ENCODE data around the gene UAP1L1. TPM values are rescaled to one million over a fixed set of nuclear protein-coding genes. Genes with fewer than 3 reads are reported as not detected.
A peak's percentile ranks its signal among the peaks of the same experiment; 100 is the strongest.
"Not testable (repeated sequence)": the region's sequence is repeated elsewhere in the genome, so short reads cannot be mapped to it uniquely, and the experiment has no call there.

The UAP1L1 gene
- total and polyA plus RNA-seq, 2 experiments from 2014 or later, result 15.6 to 39.1 TPM

DNA sequence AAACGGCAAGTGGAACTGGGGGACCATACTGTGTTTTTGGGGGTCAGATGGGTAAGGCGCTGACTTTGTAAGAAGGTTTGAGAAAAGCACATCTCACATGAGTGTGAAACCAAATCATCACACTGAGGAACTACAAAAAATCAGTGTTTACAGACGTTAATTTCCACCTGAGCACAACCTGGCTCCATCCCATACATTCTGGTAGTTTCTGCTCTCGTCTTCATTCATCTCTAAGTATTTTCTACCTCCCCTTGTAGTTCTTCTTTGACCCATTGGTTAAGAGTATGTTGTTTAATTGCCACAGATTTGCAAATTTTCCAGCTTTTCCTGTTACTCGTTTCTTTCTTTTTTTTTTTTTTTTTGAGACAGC lies 46.1 kb downstream of the UAP1L1 start:
- H3K27me3 ChIP-seq, result no peaks in the 10 kb centered on the region
- no peaks in the 10 kb centered on the region for H3K9me3 ChIP-seq (ENCODE audit: low read depth)
- H4K20me1 ChIP-seq (ENCODE audit: insufficient read depth, poor library complexity, severe bottlenecking), result no peaks in the 10 kb centered on the region
- no peak overlapping the region for H3K27ac ChIP-seq
- peaks cover 42% of the 10 kb centered on the region for H3K79me2 ChIP-seq
- H2AFZ ChIP-seq, result no peak overlapping the region
- TF ChIP-seq EZH2 (IDR thresholded peaks at IDR 0.05; ENCODE audit: borderline replicate concordance) (no peak), EZH2phosphoT487 (IDR thresholded peaks at IDR 0.05; ENCODE audit: low read depth, severe bottlenecking, unreplicated experiment) (no peak)
- TF ChIP-seq, protein P1, sequence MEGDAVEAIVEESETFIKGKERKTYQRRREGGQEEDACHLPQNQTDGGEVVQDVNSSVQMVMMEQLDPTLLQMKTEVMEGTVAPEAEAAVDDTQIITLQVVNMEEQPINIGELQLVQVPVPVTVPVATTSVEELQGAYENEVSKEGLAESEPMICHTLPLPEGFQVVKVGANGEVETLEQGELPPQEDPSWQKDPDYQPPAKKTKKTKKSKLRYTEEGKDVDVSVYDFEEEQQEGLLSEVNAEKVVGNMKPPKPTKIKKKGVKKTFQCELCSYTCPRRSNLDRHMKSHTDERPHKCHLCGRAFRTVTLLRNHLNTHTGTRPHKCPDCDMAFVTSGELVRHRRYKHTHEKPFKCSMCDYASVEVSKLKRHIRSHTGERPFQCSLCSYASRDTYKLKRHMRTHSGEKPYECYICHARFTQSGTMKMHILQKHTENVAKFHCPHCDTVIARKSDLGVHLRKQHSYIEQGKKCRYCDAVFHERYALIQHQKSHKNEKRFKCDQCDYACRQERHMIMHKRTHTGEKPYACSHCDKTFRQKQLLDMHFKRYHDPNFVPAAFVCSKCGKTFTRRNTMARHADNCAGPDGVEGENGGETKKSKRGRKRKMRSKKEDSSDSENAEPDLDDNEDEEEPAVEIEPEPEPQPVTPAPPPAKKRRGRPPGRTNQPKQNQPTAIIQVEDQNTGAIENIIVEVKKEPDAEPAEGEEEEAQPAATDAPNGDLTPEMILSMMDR (IDR thresholded peaks at IDR 0.05; ENCODE audit: poor library complexity), result no peak
- WGBS (ENCODE audit: low lambda C conversion rate, missing lambda C conversion rate), result 93% methylated on average over 5 of the region's 5 CpGs
- peaks cover 14% of the 10 kb centered on the region for H3K4me1 ChIP-seq (ENCODE audit: insufficient read depth)
- no peak overlapping the region for H3K4me3 ChIP-seq
- DNase-seq (ENCODE audit: low spot score), result no peak
- H3K4me2 ChIP-seq, result no peak overlapping the region
- H3K9me2 ChIP-seq (replicated peaks; ENCODE audit: insufficient read depth), result no peaks in the 10 kb centered on the region
- no peaks in the 10 kb centered on the region for H3K36me3 ChIP-seq (replicated peaks; ENCODE audit: insufficient read depth, low read depth)

DNA sequence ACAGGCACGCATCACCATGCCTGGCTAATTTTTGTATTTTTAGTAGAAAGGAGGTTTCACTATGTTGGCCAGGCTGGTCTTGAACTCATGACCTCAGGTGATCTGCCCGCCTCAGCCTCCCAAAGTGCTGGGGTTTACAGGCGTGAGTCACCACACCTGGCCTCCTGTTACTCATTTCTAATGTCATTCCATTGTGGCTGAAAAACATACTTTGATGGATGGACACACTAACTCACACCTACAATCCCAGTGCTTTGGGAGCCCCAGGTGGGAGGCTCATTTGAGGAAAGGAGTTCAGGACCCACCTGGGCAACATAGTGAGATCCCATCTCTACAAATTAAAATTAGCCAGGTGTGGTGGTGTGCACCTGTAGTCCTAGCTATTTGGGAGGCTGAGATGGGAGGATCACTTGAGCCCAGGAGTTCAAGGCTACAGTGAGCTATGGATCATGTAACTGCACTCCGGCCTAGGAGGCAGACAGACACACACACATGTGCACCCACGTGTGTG lies 46.7 kb downstream of the UAP1L1 start:
- H3K9me3 ChIP-seq (ENCODE audit: low read depth); H3K27ac ChIP-seq; H4K20me1 ChIP-seq (ENCODE audit: insufficient read depth, poor library complexity, severe bottlenecking); H3K27me3 ChIP-seq; H3K36me3 ChIP-seq (replicated peaks; ENCODE audit: insufficient read depth, low read depth); H3K4me3 ChIP-seq; H3K9me2 ChIP-seq (replicated peaks; ENCODE audit: insufficient read depth); H3K4me2 ChIP-seq; DNase-seq (ENCODE audit: low spot score); H2AFZ ChIP-seq: not testable (repeated sequence)
- Histone ChIP-seq H3K79me2 (peaks cover 47% of the 10 kb centered on the region), H3K4me1 (ENCODE audit: insufficient read depth) (peaks cover 18% of the 10 kb centered on the region)
- 92% methylated on average over 5 of the region's 5 CpGs for WGBS (ENCODE audit: low lambda C conversion rate, missing lambda C conversion rate)

DNA sequence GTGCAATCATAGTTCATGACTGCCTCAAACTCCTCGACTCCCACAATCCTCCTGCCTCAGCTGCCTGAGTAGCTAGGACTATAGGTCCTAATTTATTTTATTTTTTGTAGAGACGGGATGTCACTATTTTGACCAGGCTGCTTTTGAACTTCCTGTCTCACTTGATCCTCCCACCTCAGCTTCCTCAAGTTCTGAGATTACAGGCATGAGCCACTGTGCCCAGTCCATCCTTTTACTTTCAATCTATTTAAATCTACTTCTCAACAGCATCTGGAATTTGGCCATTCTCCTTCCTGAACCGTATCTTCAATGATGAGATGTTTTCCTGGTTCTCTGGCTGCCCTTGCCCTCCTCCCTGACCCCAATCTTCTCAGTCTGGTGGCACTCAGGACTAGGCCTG lies 49.5 kb downstream of the UAP1L1 start:
- H3K79me2 ChIP-seq, result peaks cover 51% of the 10 kb centered on the region
- peak overlapping the region; percentile 94 for H3K4me2 ChIP-seq
- peak overlapping the region; percentile 73 for H3K27ac ChIP-seq
- H3K27me3 ChIP-seq, result no peaks in the 10 kb centered on the region
- no peak overlapping the region for H2AFZ ChIP-seq
- no peaks in the 10 kb centered on the region for H4K20me1 ChIP-seq (ENCODE audit: insufficient read depth, poor library complexity, severe bottlenecking)
- H3K4me3 ChIP-seq, result no peak overlapping the region
- H3K9me2 ChIP-seq (replicated peaks; ENCODE audit: insufficient read depth), result no peaks in the 10 kb centered on the region
- 85% methylated on average over 3 of the region's 3 CpGs for WGBS (ENCODE audit: low lambda C conversion rate, missing lambda C conversion rate)
- peaks cover 18% of the 10 kb centered on the region for H3K4me1 ChIP-seq (ENCODE audit: insufficient read depth)
- H3K9me3 ChIP-seq (ENCODE audit: low read depth), result no peaks in the 10 kb centered on the region
- TF ChIP-seq, protein P1 (IDR thresholded peaks at IDR 0.05; ENCODE audit: poor library complexity), result no peak
- TF ChIP-seq EZH2 (IDR thresholded peaks at IDR 0.05; ENCODE audit: borderline replicate concordance) (no peak), EZH2phosphoT487 (IDR thresholded peaks at IDR 0.05; ENCODE audit: low read depth, severe bottlenecking, unreplicated experiment) (no peak)
- DNase-seq (ENCODE audit: low spot score), result no peak
- no peaks in the 10 kb centered on the region for H3K36me3 ChIP-seq (replicated peaks; ENCODE audit: insufficient read depth, low read depth)

DNA sequence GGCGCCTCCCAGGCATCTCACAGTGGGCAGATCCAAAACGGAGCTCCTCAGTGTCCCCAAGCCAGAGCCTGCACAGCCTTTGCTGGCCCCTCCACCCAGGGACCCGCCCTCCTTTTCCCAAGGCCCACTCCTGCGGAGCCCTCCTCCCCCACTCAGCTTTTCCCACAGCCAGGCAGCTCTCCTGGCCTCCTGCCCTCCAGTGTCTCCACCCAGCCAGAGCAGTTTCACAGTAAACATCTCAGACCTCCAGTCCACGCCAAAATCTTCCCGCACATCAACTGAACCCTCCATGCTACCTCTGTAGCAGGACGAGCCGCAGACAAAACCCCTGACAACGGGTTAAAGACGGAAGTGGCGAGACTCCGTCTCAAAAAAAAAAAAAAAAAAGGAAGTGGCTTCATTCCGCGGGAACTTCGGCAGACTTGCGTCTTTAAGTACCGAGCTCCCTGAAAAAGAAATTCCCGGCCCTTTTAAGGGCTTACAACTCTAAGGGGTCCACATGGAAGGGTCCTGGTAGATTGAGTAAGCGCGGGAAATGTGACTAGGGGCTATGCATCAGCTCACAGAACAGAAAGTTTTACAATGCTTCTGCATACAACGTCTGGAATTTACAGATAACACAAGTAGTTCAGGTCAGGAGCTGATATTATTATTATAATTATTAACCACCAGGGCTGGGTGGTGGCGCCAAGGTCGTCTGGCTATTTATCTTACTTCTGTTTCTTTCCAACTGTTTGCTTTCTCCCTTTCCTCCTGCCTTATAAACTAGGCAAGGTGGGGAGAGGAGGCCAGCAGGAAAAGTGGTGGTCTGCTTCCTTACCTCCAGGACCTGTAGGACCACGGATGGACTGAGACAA lies 50.2 kb downstream of the UAP1L1 start:
- WGBS (ENCODE audit: low lambda C conversion rate, missing lambda C conversion rate), result 63% methylated on average over 24 of the region's 24 CpGs
- Histone ChIP-seq H3K27me3 (no peaks in the 10 kb centered on the region), H3K4me1 (ENCODE audit: insufficient read depth) (peaks cover 18% of the 10 kb centered on the region), H3K27ac (peak overlapping the region; percentile 73), H3K4me3 (no peak overlapping the region), H3K9me3 (ENCODE audit: low read depth) (no peaks in the 10 kb centered on the region), H3K4me2 (peak overlapping the region; percentile 94), H3K9me2 (replicated peaks; ENCODE audit: insufficient read depth) (no peaks in the 10 kb centered on the region), H4K20me1 (ENCODE audit: insufficient read depth, poor library complexity, severe bottlenecking) (no peaks in the 10 kb centered on the region), H2AFZ (no peak overlapping the region), H3K36me3 (replicated peaks; ENCODE audit: insufficient read depth, low read depth) (no peaks in the 10 kb centered on the region), H3K79me2 (peaks cover 51% of the 10 kb centered on the region)
- TF ChIP-seq EZH2 (IDR thresholded peaks at IDR 0.05; ENCODE audit: borderline replicate concordance), result no peak
- no peak for TF ChIP-seq EZH2phosphoT487 (IDR thresholded peaks at IDR 0.05; ENCODE audit: low read depth, severe bottlenecking, unreplicated experiment)
- TF ChIP-seq, protein P1 (IDR thresholded peaks at IDR 0.05; ENCODE audit: poor library complexity), result no peak
- DNase-seq (ENCODE audit: low spot score), result peak; percentile 49

All from hepatocyte (in vitro differentiated cells).